Smooth muscle cell (in vitro differentiated cells): ENCODE results near the gene RRAGD. TPM values are rescaled to one million over a fixed set of nuclear protein-coding genes. Genes with fewer than 3 reads are reported as not detected.

Experiments used
- DNase-seq: peaks from one replicate; lab custom pipeline; 2025; ENCODE audit not compliant: unreplicated experiment; lab: John Stamatoyannopoulos, UW
- H2AFZ ChIP-seq: fragments of 200-600 bp; sonication (generic); 2 replicates; pipeline ENCODE4 v1.6.0; 2016; ENCODE audit warnings: antibody characterized with exemption, low read depth, mild to moderate bottlenecking
- H3F3A ChIP-seq: fragments of 200-600 bp; sonication (generic); 2 replicates; pipeline ENCODE4 v1.6.0; 2017; ENCODE audit warnings: antibody characterized with exemption, low read depth
- H3K27ac ChIP-seq: fragments of 200-600 bp; sonication (generic); 2 replicates; pipeline ENCODE4 v1.5.1; 2016; ENCODE audit warnings: low read depth, mild to moderate bottlenecking
- H3K27me3 ChIP-seq: fragments of 200-600 bp; sonication (generic); 2 replicates; pipeline ENCODE4 v1.6.1; 2016; ENCODE audit warnings: low read depth, mild to moderate bottlenecking
- H3K36me3 ChIP-seq: fragments of 200-600 bp; sonication (generic); 2 replicates; pipeline ENCODE4 v1.5.1; 2016; ENCODE audit warnings: low read depth
- H3K4me1 ChIP-seq: fragments of 200-600 bp; sonication (generic); 2 replicates; pipeline ENCODE4 v1.5.1; 2016; ENCODE audit warnings: low read depth
- H3K4me2 ChIP-seq: fragments of 200-600 bp; sonication (generic); 2 replicates; pipeline ENCODE4 v1.6.0; 2016; ENCODE audit warnings: mild to moderate bottlenecking
- H3K4me3 ChIP-seq: fragments of 200-600 bp; sonication (generic); 2 replicates; pipeline ENCODE4 v1.5.1; 2016; ENCODE audit warnings: mild to moderate bottlenecking
- H3K79me2 ChIP-seq: fragments of 200-600 bp; sonication (generic); 2 replicates; pipeline ENCODE4 v1.6.0; 2016; ENCODE audit warnings: low read depth, mild to moderate bottlenecking
- H3K9ac ChIP-seq: fragments of 200-600 bp; sonication (generic); 2 replicates; pipeline ENCODE4 v1.6.0; 2016; ENCODE audit warnings: low read depth
- H3K9me3 ChIP-seq: fragments of 200-600 bp; sonication (generic); replicated peaks from 2 replicates; pipeline ENCODE4 v1.5.1; 2016; ENCODE audit warnings: low read depth
- H4K20me1 ChIP-seq: fragments of 200-600 bp; sonication (generic); 2 replicates; pipeline ENCODE4 v1.6.0; 2016; ENCODE audit warnings: low read depth
- CTCF ChIP-seq: fragments of 200-600 bp; sonication (generic); IDR thresholded peaks from 2 replicates; pipeline ENCODE4 v1.5.1; 2017; ENCODE audit warnings: borderline replicate concordance, mild to moderate bottlenecking, antibody characterized with exemption; ENCODE audit not compliant: insufficient read depth, poor library complexity, severe bottlenecking
- WGBS: methylation state at CpG from one replicate; pipeline ENCODE4 v1.1.7; 2016; ENCODE audit warnings: low lambda C conversion rate; 5-methylcytosine and 5-hydroxymethylcytosine counted together
- polyA plus RNA-seq: library from polyadenylated mRNA; unstranded; fragments of >200 nt; fragmentation: Nextera tagmentation; extraction: Ambion mirVana; gene quantifications from 2 replicates; pipeline ENCODE4 v1.2.1, GENCODE V29; 2016
- total RNA-seq: library from RNA; depleted of rRNA; stranded (reverse); fragments of >200 nt; gene quantifications from 2 replicates; pipeline ENCODE4 v1.2.3, GENCODE V29; 2014

Gene RRAGD
- total and polyA plus RNA-seq, 2 experiments from 2014 or later, result 1.9 to 3.5 TPM

- Histone ChIP-seq H3K27ac (no peak overlapping the region), H3K9me3 (no peaks in the 10 kb centered on the region), H3K36me3 (no peaks in the 10 kb centered on the region), H3K4me3 (no peak overlapping the region), H3K4me1 (no peaks in the 10 kb centered on the region), H4K20me1 (no peaks in the 10 kb centered on the region), H3K27me3 (no peaks in the 10 kb centered on the region), H3F3A (no peaks in the 10 kb centered on the region), H3K9ac (no peak overlapping the region), H3K4me2 (peak overlapping the region; percentile 51), H2AFZ (no peak overlapping the region), H3K79me2 (no peaks in the 10 kb centered on the region)
- DNase-seq, result no peak
- peak; percentile 45 for TF ChIP-seq CTCF
- WGBS, result 28% methylated on average over 7 of the region's 7 CpGs
Observed at GRCh38 chr6:89368999-89369398, 43.1 kb downstream of the RRAGD start.

DNA sequence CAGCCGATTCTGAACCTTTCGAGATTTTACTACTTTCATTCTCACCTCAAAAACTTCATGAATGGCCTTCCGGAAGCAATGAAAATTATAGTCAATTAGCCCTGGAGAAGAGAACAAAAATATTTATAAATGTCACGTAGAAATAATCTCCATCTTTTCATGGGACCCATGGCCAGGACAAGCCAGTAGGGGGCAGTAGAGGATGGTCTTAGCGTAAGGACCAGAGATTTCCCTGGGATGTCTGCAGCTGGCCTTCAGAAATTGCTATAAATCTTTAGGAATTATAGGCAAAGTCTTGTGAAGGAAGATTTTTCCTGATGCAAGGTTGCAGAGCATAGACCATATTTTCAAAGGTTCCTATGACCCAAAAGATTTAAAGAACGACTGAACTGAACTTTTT, 44.0 kb downstream of the RRAGD start:
- no peak overlapping the region for H3K9ac ChIP-seq

DNA sequence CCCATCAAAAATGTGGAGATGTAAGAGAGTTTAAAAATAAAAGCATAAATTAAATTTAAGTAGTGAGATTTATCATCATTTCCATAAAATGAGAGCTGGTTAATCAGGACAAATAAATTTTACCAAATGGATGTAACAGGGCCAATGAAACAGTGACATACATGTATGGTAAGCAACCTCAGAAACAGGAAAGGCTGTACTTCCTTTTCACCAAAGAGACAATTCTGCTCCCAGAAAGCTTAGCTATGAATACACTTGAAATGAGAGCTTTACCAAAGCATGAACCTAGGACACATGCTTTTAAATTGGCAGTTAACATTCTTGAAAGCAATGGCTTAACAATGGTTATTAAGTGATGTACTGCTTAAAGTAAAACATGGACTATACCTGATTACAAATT, 47.5 kb downstream of the RRAGD start:
- Histone ChIP-seq H3K36me3 (no peaks in the 10 kb centered on the region), H3K79me2 (no peaks in the 10 kb centered on the region), H3K9me3 (no peaks in the 10 kb centered on the region), H3K27me3 (no peaks in the 10 kb centered on the region), H3F3A (no peaks in the 10 kb centered on the region), H3K27ac (no peak overlapping the region), H3K4me1 (no peaks in the 10 kb centered on the region), H3K4me2 (no peak overlapping the region), H3K9ac (no peak overlapping the region), H3K4me3 (no peak overlapping the region), H4K20me1 (no peaks in the 10 kb centered on the region), H2AFZ (no peak overlapping the region)
- no peak for TF ChIP-seq CTCF
- DNase-seq, result no peak

More for the DNA sequence above, 44.0 kb downstream of the RRAGD start:
- Histone ChIP-seq H3K27me3 (no peaks in the 10 kb centered on the region), H3K27ac (no peak overlapping the region), H3K79me2 (no peaks in the 10 kb centered on the region), H3K4me2 (no peak overlapping the region), H3K4me3 (no peak overlapping the region), H4K20me1 (no peaks in the 10 kb centered on the region), H3K4me1 (no peaks in the 10 kb centered on the region), H3K9me3 (no peaks in the 10 kb centered on the region), H3F3A (no peaks in the 10 kb centered on the region), H2AFZ (no peak overlapping the region), H3K36me3 (no peaks in the 10 kb centered on the region)
- DNase-seq, result peak; percentile 8
- peak; percentile 82 for TF ChIP-seq CTCF
- 26% methylated on average over 6 of the region's 6 CpGs for WGBS

GRCh38 chr6:89361171-89361570, 50.9 kb downstream of the RRAGD start:
- Histone ChIP-seq H3K9me3 (no peaks in the 10 kb centered on the region), H3K4me3 (no peak overlapping the region), H3K27me3 (no peaks in the 10 kb centered on the region), H2AFZ (no peak overlapping the region), H4K20me1 (no peaks in the 10 kb centered on the region), H3K4me1 (peaks cover 5% of the 10 kb centered on the region), H3K36me3 (no peaks in the 10 kb centered on the region), H3F3A (no peaks in the 10 kb centered on the region), H3K9ac (no peak overlapping the region), H3K79me2 (no peaks in the 10 kb centered on the region), H3K4me2 (peak overlapping the region; percentile 50), H3K27ac (peak overlapping the region; percentile 67)
- TF ChIP-seq CTCF, result no peak
- DNase-seq, result no peak
- WGBS, result 79% methylated on average over 2 of the region's 2 CpGs
